GM12872 (cell line): ENCODE measurements around the gene ZNF888.
"Not testable (repeated sequence)": the region's sequence is repeated elsewhere in the genome, so short reads cannot be mapped to it uniquely, and the experiment has no call there.

Source experiments
- TF ChIP-seq, protein P1 (sequence below): IDR thresholded peaks from 3 replicates; pipeline ENCODE4 v1.5.1; 2011; ENCODE audit warnings: low read depth, mild to moderate bottlenecking, low read length, moderate library complexity; ENCODE audit not compliant: insufficient read depth

Gene ZNF888

DNA sequence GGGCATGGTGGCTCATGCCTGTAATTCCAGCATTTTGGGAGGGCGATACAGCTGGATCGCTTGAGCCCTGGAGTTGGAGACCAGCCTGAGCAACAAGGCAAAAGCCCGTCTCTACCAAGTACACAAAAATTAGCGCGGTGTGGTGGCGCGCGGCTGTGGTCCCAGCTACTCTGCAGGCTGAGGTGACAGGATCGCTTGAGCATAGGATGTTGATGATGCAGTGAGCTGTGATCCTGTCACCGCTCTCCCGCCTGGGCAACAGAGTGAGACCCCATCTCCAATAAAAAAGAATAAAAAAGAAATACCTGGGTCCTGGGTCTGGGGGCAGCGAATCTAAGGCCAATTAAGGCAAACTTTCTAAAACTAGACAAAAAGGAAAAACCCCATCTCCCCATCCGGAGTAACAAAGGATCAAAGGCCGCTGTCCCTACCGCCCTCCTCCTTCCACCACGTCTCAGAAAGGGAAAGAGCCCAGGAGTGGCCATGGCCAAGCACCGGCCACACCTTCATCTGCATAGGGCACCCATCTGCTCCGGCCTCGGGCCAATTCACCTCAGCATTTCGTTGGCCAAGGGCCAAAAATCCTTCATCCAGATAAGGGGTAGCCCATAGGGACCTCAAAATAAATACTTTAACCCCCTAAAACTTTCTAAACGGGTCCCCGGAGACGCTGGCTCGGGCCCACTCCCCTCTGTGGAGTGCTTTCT is 26.6 kb downstream of the ZNF888 start:
- TF ChIP-seq, protein P1, sequence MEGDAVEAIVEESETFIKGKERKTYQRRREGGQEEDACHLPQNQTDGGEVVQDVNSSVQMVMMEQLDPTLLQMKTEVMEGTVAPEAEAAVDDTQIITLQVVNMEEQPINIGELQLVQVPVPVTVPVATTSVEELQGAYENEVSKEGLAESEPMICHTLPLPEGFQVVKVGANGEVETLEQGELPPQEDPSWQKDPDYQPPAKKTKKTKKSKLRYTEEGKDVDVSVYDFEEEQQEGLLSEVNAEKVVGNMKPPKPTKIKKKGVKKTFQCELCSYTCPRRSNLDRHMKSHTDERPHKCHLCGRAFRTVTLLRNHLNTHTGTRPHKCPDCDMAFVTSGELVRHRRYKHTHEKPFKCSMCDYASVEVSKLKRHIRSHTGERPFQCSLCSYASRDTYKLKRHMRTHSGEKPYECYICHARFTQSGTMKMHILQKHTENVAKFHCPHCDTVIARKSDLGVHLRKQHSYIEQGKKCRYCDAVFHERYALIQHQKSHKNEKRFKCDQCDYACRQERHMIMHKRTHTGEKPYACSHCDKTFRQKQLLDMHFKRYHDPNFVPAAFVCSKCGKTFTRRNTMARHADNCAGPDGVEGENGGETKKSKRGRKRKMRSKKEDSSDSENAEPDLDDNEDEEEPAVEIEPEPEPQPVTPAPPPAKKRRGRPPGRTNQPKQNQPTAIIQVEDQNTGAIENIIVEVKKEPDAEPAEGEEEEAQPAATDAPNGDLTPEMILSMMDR: no peak

DNA sequence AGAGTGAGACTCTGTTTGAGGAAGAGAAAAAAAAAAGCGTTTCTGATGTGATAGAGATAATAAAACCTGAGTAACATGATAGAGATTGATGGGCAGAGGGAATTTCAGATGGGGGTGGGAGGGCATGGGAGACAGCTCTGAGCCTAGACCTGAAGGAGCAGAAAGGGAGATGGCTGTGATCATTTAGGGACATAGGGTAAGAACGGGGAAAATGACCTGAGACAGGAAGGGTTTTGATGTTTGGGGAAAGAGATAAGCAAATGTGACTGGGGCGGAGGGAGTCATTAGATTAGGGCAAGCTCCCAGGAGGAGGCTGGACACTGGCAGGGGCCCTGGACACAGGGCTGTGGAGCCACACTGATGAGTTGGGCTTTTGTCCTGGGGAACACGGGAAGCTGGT is 31.9 kb downstream of the ZNF888 start:
- TF ChIP-seq, protein P1: no peak

DNA sequence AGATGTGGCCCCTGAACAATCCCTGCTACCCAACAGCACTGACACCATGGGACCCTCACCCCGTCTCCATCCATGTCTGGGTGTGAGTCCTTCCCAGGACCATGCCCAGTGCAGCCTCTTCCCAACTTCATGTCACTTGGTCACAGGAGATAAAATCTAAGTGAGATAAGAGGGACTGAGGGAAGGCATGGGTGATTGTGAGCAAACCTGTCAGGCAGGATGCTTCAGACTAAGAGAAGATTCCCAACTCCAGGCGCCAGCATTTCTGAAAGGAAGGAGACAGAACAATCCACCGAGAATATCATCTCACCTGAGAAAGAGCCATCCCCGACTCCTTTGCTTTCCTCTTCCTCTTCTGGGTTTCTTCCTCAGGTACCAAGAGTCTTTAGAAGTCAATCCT is 33.3 kb downstream of the ZNF888 start:
- TF ChIP-seq, protein P1: no peak

DNA sequence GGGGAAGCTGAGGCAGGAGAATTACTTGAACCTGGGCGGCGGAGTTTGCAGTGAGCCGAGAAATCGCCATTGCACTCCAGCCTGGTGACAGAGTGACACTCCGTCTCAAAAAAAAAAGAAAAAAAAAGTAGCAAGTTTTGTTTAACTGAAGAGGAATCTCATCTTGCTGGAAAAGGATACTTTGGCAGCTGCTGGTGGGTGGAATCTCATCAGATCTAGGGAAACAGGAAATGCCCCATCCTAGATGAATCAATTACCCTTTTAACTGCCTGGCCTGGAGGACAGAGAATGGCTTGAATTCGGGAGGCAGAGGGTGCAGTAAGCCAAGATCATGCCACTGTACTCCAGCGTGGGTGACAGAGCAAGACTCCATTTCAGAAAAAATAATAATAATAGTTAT is 34.2 kb downstream of the ZNF888 start:
- TF ChIP-seq, protein P1: no peak

DNA sequence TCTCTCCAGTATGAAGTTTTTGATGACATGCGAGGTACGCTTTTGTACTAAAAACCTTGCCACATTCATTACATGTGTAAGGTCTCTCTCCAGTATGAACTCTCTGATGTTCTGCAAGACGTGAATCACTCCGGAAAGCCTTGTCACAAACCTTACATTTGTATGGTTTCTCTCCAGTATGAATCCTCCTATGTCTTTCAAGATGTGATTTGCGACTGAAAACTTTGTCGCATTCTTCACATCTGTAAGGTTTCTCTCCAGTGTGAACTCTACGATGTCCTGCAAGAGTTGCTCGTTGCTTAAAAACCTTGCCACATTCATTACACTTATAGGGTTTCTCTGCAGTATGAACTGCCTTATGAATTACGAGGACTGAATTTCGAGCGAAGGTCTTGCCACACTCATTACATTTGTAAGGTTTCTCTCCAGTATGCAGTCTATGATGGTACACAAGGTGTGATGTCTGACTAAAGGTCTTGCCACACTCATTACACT is 42.3 kb downstream of the ZNF888 start:
- TF ChIP-seq, protein P1: no peak

GRCh38 chr19:52871466-52871865 is 51.8 kb downstream of the ZNF888 start:
- TF ChIP-seq, protein P1: no peak

DNA sequence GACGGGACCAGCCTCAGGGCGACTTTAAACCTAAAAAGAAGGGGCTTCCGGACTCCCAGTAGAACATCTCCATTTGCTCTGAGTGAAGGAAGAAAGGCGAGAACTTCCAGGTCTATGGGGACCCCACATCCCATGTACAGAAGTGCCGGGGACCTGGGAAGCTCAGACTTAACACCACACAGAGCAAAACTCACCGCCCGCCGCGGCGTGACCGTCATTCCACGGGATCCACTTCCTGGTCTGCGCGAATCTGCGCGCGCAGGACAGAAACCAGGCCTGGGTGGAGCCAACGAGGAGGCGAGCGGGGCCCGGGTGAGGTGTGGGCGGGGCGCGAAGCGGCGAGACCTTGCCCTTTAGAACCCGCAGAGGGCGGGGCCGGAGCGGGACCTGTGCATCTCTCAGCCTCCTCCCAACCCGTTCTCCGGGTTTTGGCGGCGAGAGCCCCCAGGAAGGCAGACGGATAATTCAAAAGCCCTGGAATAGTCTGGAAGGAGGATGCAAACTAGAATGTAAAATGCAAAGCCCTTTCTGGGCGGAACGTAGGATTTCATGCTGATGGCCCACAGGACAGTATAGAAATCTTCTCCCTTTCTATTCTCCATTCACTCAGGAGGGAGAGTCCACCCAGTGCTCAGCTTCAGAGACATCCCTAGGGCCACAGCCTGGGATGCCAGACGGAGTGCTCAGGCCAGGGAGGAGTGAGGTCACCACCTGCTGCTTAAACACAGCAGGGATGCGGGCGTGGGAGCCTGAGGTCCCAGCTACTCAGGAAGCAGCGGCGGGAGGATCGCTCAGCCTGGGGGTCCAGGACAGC is 65.6 kb downstream of the ZNF888 start, which contains the start of gene ZNF468:
Gene ZNF468 (minus strand): TSS at position 242 of the 814 bp plus-strand sequence. CDS start 3,347 bp downstream, outside the sequence.
- TF ChIP-seq, protein P1: not testable (repeated sequence)
